ENCODE results near the gene PTPRB.
"Not testable (repeated sequence)": the region's sequence is repeated elsewhere in the genome, so short reads cannot be mapped to it uniquely, and the experiment has no call there.

DNA sequence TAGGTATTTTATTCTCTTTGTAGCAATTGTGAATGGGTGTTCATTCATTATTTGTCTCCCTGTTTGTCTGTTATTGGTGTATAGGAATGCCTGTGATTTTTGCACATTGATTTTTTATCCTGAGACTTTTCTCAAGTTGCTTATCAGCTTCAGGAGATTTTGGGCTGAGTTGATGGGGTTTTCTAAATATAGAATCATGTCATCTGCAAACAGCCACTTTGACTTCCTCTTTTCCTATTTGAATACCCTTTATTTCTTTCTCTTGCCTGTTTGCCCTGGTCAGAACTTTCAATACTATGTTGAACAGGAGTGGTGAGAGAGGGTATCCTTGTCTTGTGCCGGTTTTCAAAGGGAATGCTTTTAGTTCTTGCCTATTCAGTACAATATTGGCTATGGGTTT lies 144.3 kb downstream of the PTPRB start:
- not testable (repeated sequence) for TF ChIP-seq CTCF (conservative IDR thresholded peaks at IDR 0.05; ENCODE audit: low read depth, low read length); EZH2 (IDR thresholded peaks at IDR 0.05; ENCODE audit: borderline replicate concordance, low read depth, low read length, poor library complexity, severe bottlenecking)
